Endothelial cell (in vitro differentiated cells): ENCODE measurements around the gene ARL6IP1. TPM values are rescaled to one million over a fixed set of nuclear protein-coding genes. Genes with fewer than 3 reads are reported as not detected.
A peak's percentile ranks its signal among the peaks of the same experiment; 100 is the strongest.

Source experiments
- DNase-seq: peaks from one replicate; pipeline ENCODE4 v3.0.0; 2021; ENCODE audit warnings: low spot score
- H3K27ac Mint-ChIP-seq: one replicate; pipeline ENCODE4 v1.8.0; 2021; ENCODE audit warnings: mixed read lengths, inconsistent platforms; ENCODE audit not compliant: unreplicated experiment
- H3K27me3 Mint-ChIP-seq: one replicate; pipeline ENCODE4 v1.8.0; 2021; ENCODE audit warnings: mild to moderate bottlenecking, moderate library complexity, mixed read lengths, inconsistent platforms; ENCODE audit not compliant: unreplicated experiment
- H3K36me3 Mint-ChIP-seq: one replicate; pipeline ENCODE4 v1.8.0; 2021; ENCODE audit warnings: mild to moderate bottlenecking, low read depth, mixed read lengths, inconsistent platforms; ENCODE audit not compliant: unreplicated experiment
- H3K4me1 Mint-ChIP-seq: one replicate; pipeline ENCODE4 v1.8.0; 2021; ENCODE audit warnings: mild to moderate bottlenecking, mixed read lengths, inconsistent platforms; ENCODE audit not compliant: unreplicated experiment
- H3K4me3 Mint-ChIP-seq: one replicate; pipeline ENCODE4 v1.8.0; 2021; ENCODE audit warnings: mild to moderate bottlenecking, mixed read lengths, inconsistent platforms; ENCODE audit not compliant: unreplicated experiment
- H3K9me3 Mint-ChIP-seq: one replicate; pipeline ENCODE4 v1.8.0; 2021; ENCODE audit warnings: mixed read lengths, inconsistent platforms; ENCODE audit not compliant: unreplicated experiment
- total RNA-seq: library from RNA; stranded (reverse); fragmentation: NEBNext Ultra II Directional; extraction: Animal tissue kit (Norgen Biotek cat#: 25700); gene quantifications from one replicate; pipeline ENCODE4 v1.2.1, GENCODE V29; 2021; ENCODE audit not compliant: unreplicated experiment
- TF ChIP-seq, protein P1 (sequence below): fragments of 200-600 bp; sonication (generic); IDR thresholded peaks from one replicate; pipeline ENCODE4 v1.5.0; 2021; ENCODE audit warnings: antibody characterized with exemption; ENCODE audit not compliant: unreplicated experiment

Gene ARL6IP1
- total RNA-seq, 1 donor from 2014 or later = 147 TPM

DNA sequence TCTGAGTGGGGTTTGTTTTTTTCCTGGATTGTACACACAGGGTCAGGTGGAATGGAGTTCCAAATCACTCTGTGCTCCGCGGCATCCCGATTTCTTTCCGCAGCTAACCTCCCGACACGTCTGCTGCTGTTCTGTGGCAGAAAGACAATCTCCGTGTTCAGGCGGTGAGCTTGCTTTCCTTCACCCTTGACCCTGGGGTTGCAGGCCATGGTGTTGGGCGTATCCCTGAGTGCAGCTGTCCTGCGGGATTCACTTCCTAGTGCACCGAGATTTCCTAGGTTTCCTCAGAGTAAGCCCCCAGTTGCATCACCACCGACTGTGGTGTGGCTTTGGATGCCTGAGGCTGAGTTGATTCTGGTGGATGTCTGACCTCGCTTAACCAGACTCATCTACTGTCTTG is 7.8 kb upstream of the ARL6IP1 start:
- TF ChIP-seq, protein P1, sequence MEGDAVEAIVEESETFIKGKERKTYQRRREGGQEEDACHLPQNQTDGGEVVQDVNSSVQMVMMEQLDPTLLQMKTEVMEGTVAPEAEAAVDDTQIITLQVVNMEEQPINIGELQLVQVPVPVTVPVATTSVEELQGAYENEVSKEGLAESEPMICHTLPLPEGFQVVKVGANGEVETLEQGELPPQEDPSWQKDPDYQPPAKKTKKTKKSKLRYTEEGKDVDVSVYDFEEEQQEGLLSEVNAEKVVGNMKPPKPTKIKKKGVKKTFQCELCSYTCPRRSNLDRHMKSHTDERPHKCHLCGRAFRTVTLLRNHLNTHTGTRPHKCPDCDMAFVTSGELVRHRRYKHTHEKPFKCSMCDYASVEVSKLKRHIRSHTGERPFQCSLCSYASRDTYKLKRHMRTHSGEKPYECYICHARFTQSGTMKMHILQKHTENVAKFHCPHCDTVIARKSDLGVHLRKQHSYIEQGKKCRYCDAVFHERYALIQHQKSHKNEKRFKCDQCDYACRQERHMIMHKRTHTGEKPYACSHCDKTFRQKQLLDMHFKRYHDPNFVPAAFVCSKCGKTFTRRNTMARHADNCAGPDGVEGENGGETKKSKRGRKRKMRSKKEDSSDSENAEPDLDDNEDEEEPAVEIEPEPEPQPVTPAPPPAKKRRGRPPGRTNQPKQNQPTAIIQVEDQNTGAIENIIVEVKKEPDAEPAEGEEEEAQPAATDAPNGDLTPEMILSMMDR = no peak
- H3K4me1 Mint-ChIP-seq = no peaks in the 10 kb centered on the region
- H3K27ac Mint-ChIP-seq = no peak overlapping the region
- DNase-seq = no peak
- no peaks in the 10 kb centered on the region for H3K9me3 Mint-ChIP-seq
- H3K27me3 Mint-ChIP-seq = no peaks in the 10 kb centered on the region
- peaks cover 34% of the 10 kb centered on the region for H3K36me3 Mint-ChIP-seq
- H3K4me3 Mint-ChIP-seq = no peak overlapping the region

DNA sequence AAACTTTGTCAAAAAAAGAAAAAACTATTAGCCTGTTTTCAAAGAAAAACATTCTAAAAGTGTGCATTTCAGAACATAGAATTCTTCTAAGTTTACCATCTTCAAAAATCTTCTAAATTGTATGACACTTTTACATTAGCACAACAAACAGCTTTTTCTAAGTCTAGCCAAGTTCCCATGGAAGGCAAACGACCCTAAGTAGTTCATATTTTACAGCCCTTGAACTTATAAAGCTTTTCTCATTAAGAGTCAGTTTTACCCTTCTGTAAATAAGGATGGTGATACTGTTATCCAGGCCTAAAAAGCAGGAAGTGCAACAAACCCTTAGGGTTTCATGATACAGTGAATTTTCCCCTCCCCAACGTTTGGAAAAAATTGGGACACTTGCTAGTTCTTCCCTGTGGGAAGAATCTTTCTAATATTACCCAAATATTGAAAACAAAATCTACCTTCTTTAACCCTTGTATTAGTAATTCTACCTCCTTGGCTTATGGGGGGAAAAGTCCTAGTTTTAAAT is 4.0 kb upstream of the ARL6IP1 start:
- TF ChIP-seq, protein P1 = no peak
- Mint-ChIP-seq H3K4me3 (no peak overlapping the region), H3K4me1 (peaks cover 10% of the 10 kb centered on the region), H3K9me3 (no peaks in the 10 kb centered on the region), H3K27me3 (peaks cover 5% of the 10 kb centered on the region), H3K27ac (no peak overlapping the region), H3K36me3 (peaks cover 19% of the 10 kb centered on the region)
- no peak for DNase-seq

DNA sequence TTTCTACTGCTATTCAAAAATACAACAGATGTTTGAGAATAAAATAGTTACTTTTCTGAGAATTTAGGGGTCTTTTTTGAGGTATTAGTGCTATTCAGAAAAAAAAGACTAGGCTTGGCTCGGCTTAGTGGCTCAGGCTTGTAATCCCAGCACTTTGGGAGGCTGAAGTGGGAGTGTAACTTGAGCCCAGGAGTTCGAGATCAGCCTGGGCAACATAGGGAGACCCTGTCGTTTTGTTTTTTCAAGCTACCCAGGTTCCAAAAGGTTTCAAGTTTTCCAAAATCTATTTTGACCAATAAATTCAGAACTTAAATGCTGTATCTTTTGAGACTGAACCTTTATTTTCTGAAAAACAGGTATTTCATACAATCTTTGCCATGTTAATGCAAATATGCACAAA is 3.2 kb upstream of the ARL6IP1 start:
- Mint-ChIP-seq H3K27me3 (peaks cover 5% of the 10 kb centered on the region), H3K9me3 (no peaks in the 10 kb centered on the region), H3K27ac (no peak overlapping the region), H3K4me1 (peaks cover 18% of the 10 kb centered on the region), H3K4me3 (no peak overlapping the region), H3K36me3 (peaks cover 16% of the 10 kb centered on the region)
- TF ChIP-seq, protein P1 = no peak
- no peak for DNase-seq

DNA sequence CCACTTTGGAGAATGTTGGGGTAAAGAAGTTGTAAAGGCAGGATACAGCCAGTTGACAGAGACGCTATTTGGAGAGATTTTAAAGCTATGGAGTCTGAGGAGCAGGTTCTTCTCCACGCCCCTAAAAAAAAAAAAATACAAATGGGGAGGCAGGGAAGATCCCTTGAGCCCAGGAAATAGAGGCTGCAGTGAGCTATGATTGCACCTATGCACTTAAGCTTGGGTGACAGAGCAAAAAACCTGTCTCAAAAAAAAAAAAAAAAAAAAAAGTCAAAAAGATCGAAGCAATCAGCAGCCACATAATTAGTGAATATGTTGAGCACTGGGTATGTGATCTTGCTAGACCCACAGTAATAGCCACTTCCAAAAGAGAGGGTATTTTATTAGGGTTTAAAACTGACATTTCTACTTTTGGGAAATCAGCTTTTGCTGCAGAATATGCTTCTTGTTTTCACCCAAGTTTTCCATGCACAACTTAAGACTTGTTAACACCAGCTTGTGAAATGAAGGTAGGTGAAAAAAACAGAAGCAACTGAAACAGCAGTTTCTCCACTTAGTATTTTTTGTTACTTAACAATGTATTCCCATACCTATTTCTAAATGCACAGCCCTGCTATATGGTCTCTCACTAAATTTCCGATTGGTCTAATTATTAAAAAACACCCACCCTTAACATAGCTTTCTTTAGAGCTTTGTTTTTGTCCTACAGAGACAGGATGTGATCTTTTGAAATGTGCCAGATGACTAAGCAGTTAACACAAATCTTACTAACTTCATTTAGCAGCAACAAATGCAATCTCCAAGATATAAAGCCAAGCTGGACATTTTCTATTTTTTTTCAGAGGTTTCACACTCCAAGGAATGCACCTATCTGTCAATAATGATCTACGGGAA is 2.5 kb upstream of the ARL6IP1 start:
- no peak for DNase-seq
- H3K36me3 Mint-ChIP-seq = peaks cover 10% of the 10 kb centered on the region
- H3K27me3 Mint-ChIP-seq = peaks cover 5% of the 10 kb centered on the region
- peaks cover 19% of the 10 kb centered on the region for H3K4me1 Mint-ChIP-seq
- no peaks in the 10 kb centered on the region for H3K9me3 Mint-ChIP-seq
- no peak overlapping the region for H3K4me3 Mint-ChIP-seq
- TF ChIP-seq, protein P1 = no peak
- H3K27ac Mint-ChIP-seq = peak overlapping the region; percentile 91

DNA sequence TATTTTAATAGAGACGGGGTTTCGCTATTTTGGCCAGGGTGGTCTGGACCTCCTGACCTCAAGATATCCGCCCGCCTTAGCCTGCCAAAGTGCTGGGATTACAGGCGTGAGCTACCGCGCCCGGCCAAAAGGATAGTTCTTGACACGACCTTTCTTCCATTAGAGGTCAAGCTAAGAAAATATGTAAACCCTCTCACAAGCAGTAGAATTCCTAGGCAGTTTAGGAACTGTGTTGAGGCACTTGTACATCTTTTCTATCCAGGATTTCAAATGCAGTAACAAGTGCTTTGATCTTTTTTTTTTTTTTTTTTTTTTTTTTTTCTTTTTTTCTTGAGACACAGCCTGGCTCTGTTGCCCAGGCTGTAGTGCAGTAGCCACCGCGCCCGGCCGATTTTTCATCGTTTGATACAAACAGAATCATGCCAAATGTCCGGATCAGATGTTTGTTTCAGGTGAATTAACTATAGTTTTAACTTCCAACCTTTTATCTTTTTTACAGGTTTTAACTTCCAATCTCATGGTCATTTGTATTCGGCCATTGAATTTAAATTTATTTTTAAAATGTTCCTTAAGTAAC is 1.5 kb upstream of the ARL6IP1 start:
- H3K36me3 Mint-ChIP-seq = peaks cover 4% of the 10 kb centered on the region
- peaks cover 5% of the 10 kb centered on the region for H3K27me3 Mint-ChIP-seq
- peak overlapping the region; percentile 93 for H3K4me3 Mint-ChIP-seq
- no peak for DNase-seq
- H3K9me3 Mint-ChIP-seq = no peaks in the 10 kb centered on the region
- no peak overlapping the region for H3K27ac Mint-ChIP-seq
- H3K4me1 Mint-ChIP-seq = peaks cover 19% of the 10 kb centered on the region
- TF ChIP-seq, protein P1 = no peak
